ENCODE data around the gene LHX3. TPM values are rescaled to one million over a fixed set of nuclear protein-coding genes. Genes with fewer than 3 reads are reported as not detected.

The LHX3 gene
- total RNA-seq, 2 experiments from 2014 or later, result 0.11 to 0.16 TPM

- Histone ChIP-seq H3K4me3 (ENCODE audit: low read length) (no peak overlapping the region), H3K27ac (ENCODE audit: low read depth in 1 of 2, low read length in 2 of 2) (no peak overlapping the region), H3K27me3 (ENCODE audit: control insufficient read depth in 1 of 2, insufficient read depth in 2 of 2, low read length in 2 of 2) (no peaks in the 10 kb centered on the region), H3K4me1 (ENCODE audit: insufficient read depth, low read length) (no peaks in the 10 kb centered on the region), H3K36me3 (ENCODE audit: insufficient read depth, low read length) (no peaks in the 10 kb centered on the region), H3K9me3 (ENCODE audit: control insufficient read depth in 1 of 2, insufficient read depth in 1 of 2, low read length in 2 of 2) (no peaks in the 10 kb centered on the region)
- no peaks in the 10 kb centered on the region for H3K36me3 Mint-ChIP-seq (ENCODE audit: low read depth)
- POLR2A ChIA-PET, result no interaction called here
- CTCF ChIA-PET, result no interaction called here
- no peaks in the 10 kb centered on the region for H3K4me1 Mint-ChIP-seq (ENCODE audit: low read depth)
- H3K27me3 Mint-ChIP-seq, result peaks cover 6% of the 10 kb centered on the region
- H3K9me3 Mint-ChIP-seq, result no peaks in the 10 kb centered on the region
- intact Hi-C loops (cut with DNase I, micrococcal nuclease), result no loop called here
- TF ChIP-seq, protein P1, sequence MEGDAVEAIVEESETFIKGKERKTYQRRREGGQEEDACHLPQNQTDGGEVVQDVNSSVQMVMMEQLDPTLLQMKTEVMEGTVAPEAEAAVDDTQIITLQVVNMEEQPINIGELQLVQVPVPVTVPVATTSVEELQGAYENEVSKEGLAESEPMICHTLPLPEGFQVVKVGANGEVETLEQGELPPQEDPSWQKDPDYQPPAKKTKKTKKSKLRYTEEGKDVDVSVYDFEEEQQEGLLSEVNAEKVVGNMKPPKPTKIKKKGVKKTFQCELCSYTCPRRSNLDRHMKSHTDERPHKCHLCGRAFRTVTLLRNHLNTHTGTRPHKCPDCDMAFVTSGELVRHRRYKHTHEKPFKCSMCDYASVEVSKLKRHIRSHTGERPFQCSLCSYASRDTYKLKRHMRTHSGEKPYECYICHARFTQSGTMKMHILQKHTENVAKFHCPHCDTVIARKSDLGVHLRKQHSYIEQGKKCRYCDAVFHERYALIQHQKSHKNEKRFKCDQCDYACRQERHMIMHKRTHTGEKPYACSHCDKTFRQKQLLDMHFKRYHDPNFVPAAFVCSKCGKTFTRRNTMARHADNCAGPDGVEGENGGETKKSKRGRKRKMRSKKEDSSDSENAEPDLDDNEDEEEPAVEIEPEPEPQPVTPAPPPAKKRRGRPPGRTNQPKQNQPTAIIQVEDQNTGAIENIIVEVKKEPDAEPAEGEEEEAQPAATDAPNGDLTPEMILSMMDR (IDR thresholded peaks at IDR 0.05), result no peak
- no peak for DNase-seq
- no peak overlapping the region for H3K27ac Mint-ChIP-seq
- ATAC-seq (ENCODE audit: poor library complexity), result no peak
- no peak overlapping the region for H3K4me3 Mint-ChIP-seq
These were observed 41.6 kb downstream of the LHX3 start for GRCh38 chr9:136163248-136163850.

DNA sequence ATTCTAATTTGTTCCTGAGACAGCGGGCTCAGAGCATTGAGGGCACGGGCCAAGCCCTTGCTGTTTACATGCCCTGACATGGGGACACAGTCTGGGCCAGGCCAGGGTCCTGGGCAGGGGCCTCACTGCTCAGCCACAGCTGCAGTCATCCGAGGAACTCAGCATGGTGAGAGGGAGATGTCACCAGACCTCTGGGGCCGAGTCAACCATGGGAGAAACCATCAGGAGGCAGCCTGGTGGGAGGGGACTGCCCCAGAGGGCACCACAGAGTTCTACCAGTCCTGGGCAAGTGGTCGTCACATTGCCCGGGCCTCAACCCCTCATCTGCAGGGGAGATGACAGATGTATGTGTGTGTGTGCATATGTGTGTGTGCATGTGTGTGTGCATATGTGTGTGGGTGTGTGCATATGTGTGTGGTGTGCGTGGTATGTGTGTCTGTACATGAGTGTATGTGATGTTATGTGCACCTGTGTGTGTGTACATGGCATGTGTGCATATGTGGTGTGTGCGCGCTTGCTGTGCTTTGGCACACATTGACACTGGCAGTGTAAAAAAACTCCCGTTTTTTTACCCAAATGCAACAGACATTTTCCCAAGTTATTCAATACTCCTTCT lies 43.8 kb downstream of the LHX3 start:
- Mint-ChIP-seq H3K4me3 (no peak overlapping the region), H3K4me1 (ENCODE audit: low read depth) (no peaks in the 10 kb centered on the region), H3K27ac (no peak overlapping the region), H3K27me3 (no peaks in the 10 kb centered on the region), H3K36me3 (ENCODE audit: low read depth) (no peaks in the 10 kb centered on the region), H3K9me3 (no peaks in the 10 kb centered on the region)
- intact Hi-C loops (cut with DNase I, micrococcal nuclease), result no loop called here
- Histone ChIP-seq H3K4me1 (ENCODE audit: insufficient read depth, low read length) (no peaks in the 10 kb centered on the region), H3K4me3 (ENCODE audit: low read length) (no peak overlapping the region), H3K27me3 (ENCODE audit: control insufficient read depth in 1 of 2, insufficient read depth in 2 of 2, low read length in 2 of 2) (peaks cover 0 to 2% of the 10 kb centered on the region in 2 experiments), H3K9me3 (ENCODE audit: control insufficient read depth in 1 of 2, insufficient read depth in 1 of 2, low read length in 2 of 2) (no peaks in the 10 kb centered on the region), H3K36me3 (ENCODE audit: insufficient read depth, low read length) (no peaks in the 10 kb centered on the region), H3K27ac (ENCODE audit: low read depth in 1 of 2, low read length in 2 of 2) (no peak overlapping the region)
- CTCF ChIA-PET, result no interaction called here
- POLR2A ChIA-PET, result no interaction called here
- ATAC-seq (ENCODE audit: poor library complexity) (no peak), DNase-seq (no peak)
- TF ChIP-seq, protein P1 (IDR thresholded peaks at IDR 0.05), result no peak

DNA sequence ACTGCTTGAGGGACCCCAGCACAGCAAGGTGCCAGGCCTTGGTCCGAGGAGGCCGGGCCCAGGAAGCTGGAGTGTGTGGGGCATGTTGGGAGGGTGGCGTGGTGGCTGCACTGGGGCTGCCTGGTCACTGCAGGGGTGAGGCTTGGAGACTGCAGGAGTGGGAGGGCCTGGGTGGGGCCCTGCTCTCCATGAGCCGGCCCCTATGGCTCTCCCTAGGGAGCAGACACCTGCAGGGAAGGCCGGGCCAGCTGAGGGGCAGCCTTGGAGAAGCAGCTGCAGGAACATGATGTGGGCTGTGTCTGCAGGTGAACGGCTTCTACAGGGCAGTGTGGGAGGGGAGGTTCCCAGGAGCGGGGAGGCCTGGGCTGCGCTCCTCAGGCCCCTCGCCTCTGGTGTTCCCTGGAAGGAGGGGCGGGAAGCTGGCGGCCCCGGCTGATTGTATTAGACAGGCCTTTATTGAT lies 44.5 kb downstream of the LHX3 start:
- no peaks in the 10 kb centered on the region for H3K9me3 Mint-ChIP-seq
- POLR2A ChIA-PET, result no interaction called here
- intact Hi-C loops (cut with DNase I, micrococcal nuclease), result no loop called here
- H3K36me3 Mint-ChIP-seq (ENCODE audit: low read depth), result no peaks in the 10 kb centered on the region
- CTCF ChIA-PET, result no interaction called here
- no peaks in the 10 kb centered on the region for H3K4me1 ChIP-seq (ENCODE audit: insufficient read depth, low read length)
- no peak overlapping the region for H3K27ac Mint-ChIP-seq
- no peak overlapping the region for H3K4me3 ChIP-seq (ENCODE audit: low read length)
- peaks cover 0 to 2% of the 10 kb centered on the region in 2 experiments for H3K27me3 ChIP-seq (ENCODE audit: control insufficient read depth in 1 of 2, insufficient read depth in 2 of 2, low read length in 2 of 2)
- no peaks in the 10 kb centered on the region for H3K9me3 ChIP-seq (ENCODE audit: control insufficient read depth in 1 of 2, insufficient read depth in 1 of 2, low read length in 2 of 2)
- TF ChIP-seq, protein P1 (IDR thresholded peaks at IDR 0.05), result no peak
- ATAC-seq (ENCODE audit: poor library complexity), result no peak
- H3K4me3 Mint-ChIP-seq, result no peak overlapping the region
- H3K36me3 ChIP-seq (ENCODE audit: insufficient read depth, low read length), result no peaks in the 10 kb centered on the region
- H3K27ac ChIP-seq (ENCODE audit: low read depth in 1 of 2, low read length in 2 of 2), result no peak overlapping the region
- no peaks in the 10 kb centered on the region for H3K27me3 Mint-ChIP-seq
- no peak for DNase-seq
- no peaks in the 10 kb centered on the region for H3K4me1 Mint-ChIP-seq (ENCODE audit: low read depth)
